ENCODE measurements around the gene TRAF6.

GRCh38 chr11:36558571-36559413, 48.7 kb upstream of the TRAF6 start:
- TF ChIP-seq CTCF (IDR thresholded peaks at IDR 0.05; ENCODE audit: poor library complexity) (no peak), EZH2phosphoT487 (IDR thresholded peaks at IDR 0.05; ENCODE audit: low read depth, severe bottlenecking, unreplicated experiment) (no peak), EZH2 (IDR thresholded peaks at IDR 0.05; ENCODE audit: borderline replicate concordance) (no peak)

Data from hepatocyte (in vitro differentiated cells).